Ovary (tissue), 3 donors: ENCODE measurements around the gene CHRNA3.

Experiments used
- CTCF ChIP-seq, 3 donors: fragments of 450-650 bp in 2 of 3; fragments of 200-600 bp in 1 of 3; IDR thresholded peaks; one replicate each; pipeline versions ENCODE4 v1.5.1 to v1.8.0; 2016 to 2022; ENCODE audit warnings: antibody characterized with exemption in 3 of 3, mild to moderate bottlenecking in 1 of 3
- EP300 ChIP-seq: sonication (generic); formaldehyde crosslinking; IDR thresholded peaks from one replicate; pipeline ENCODE4 v1.6.1; 2017; ENCODE audit warnings: antibody characterized with exemption
- POLR2A ChIP-seq: fragments of 450-650 bp; IDR thresholded peaks from one replicate; pipeline ENCODE4 v1.6.1; 2017; ENCODE audit warnings: antibody characterized with exemption, mild to moderate bottlenecking, moderate library complexity
- donor health status: DM: no; HTN: no; CAD: no.

GRCh38 chr15:78563092-78563491 lies 57.7 kb downstream of the CHRNA3 start:
- TF ChIP-seq CTCF (IDR thresholded peaks at IDR 0.05) (no peak), EP300 (no peak), POLR2A (no peak)
